ENCODE data around the gene AACS. TPM values are rescaled to one million over a fixed set of nuclear protein-coding genes. Genes with fewer than 3 reads are reported as not detected.
A peak's percentile ranks its signal among the peaks of the same experiment; 100 is the strongest.

AACS gene
- total and polyA plus RNA-seq, 2 of the 13 experiments (the other 11 are each of a cell fraction or from before 2014, with no cell fraction given): 23.3 to 28.8 TPM

- TF ChIP-seq ZSCAN5A (CRISPR knock-in tag; IDR thresholded peaks at IDR 0.05; ENCODE audit: borderline replicate concordance) (peak; percentile 61; the same call in 1 of the 2 replicates), ZNF234 (CRISPR knock-in tag; conservative IDR thresholded peaks at IDR 0.05) (no peak), TRIM24 (CRISPR knock-in tag; IDR thresholded peaks at IDR 0.05) (no peak), ZNF792 (CRISPR knock-in tag; IDR thresholded peaks at IDR 0.05) (peak; percentile 8; the same call in 1 of the 2 replicates), ZNF720 (CRISPR knock-in tag; IDR thresholded peaks at IDR 0.05) (no peak), NFIB (CRISPR knock-in tag; IDR thresholded peaks at IDR 0.05; ENCODE audit: borderline replicate concordance) (no peak), ELF1 (CRISPR knock-in tag; IDR thresholded peaks at IDR 0.05) (0 out of 2 replicates have a peak, but pooled peaks have one; percentile 12), ZNF629 (CRISPR knock-in tag; conservative IDR thresholded peaks at IDR 0.05) (0 out of 2 replicates have a peak, but pooled peaks have one; percentile 4), HHEX (CRISPR knock-in tag; IDR thresholded peaks at IDR 0.05) (no peak), MAFF (IDR thresholded peaks at IDR 0.05; ENCODE audit: low read depth, low read length) (no peak), NBN (conservative IDR thresholded peaks at IDR 0.05) (no peak), ZNF407 (CRISPR knock-in tag; IDR thresholded peaks at IDR 0.05; ENCODE audit: not compliant biosample characterization) (no peak), RXRA (CRISPR knock-in tag; IDR thresholded peaks at IDR 0.05) (peak; percentile 28), PLRG1 (conservative IDR thresholded peaks at IDR 0.05) (no peak), SNAI1 (CRISPR knock-in tag; IDR thresholded peaks at IDR 0.05; ENCODE audit: borderline replicate concordance) (no peak; the same call in 1 of the 2 replicates), JUNB (CRISPR knock-in tag; IDR thresholded peaks at IDR 0.05; ENCODE audit: borderline replicate concordance) (no peak), ZNF724P (CRISPR knock-in tag; IDR thresholded peaks at IDR 0.05; ENCODE audit: borderline replicate concordance) (no peak), TEAD3 (CRISPR knock-in tag; optimal IDR thresholded peaks at IDR 0.05; ENCODE audit: borderline replicate concordance) (peak; percentile 41), SKI (IDR thresholded peaks at IDR 0.05; ENCODE audit: partially characterized antibody) (no peak), ZNF564 (CRISPR knock-in tag; IDR thresholded peaks at IDR 0.05) (peak; percentile 38; the same call in 1 of the 2 replicates), ISX (CRISPR knock-in tag; conservative IDR thresholded peaks at IDR 0.05) (no peak), RFXAP (CRISPR knock-in tag; IDR thresholded peaks at IDR 0.05; ENCODE audit: borderline replicate concordance) (peak; percentile 6; the same call in 1 of the 2 replicates), MBD4 (IDR thresholded peaks at IDR 0.05; ENCODE audit: borderline replicate concordance, low read length) (no peak)
Observed at GRCh38 chr12:125092872-125093680, 27.8 kb downstream of the AACS start (continued).
